DOHH2 (cell line): ENCODE data around the gene MFRP.

Source experiments
- H3F3A ChIP-seq: fragments of 200-600 bp; sonication (generic), shearing (Covaris generic); 2 replicates; pipeline ENCODE4 v1.6.0; 2016; ENCODE audit warnings: antibody characterized with exemption, mild to moderate bottlenecking; ENCODE audit not compliant: control insufficient read depth, insufficient read depth
- H3K27ac ChIP-seq: fragments of 200-600 bp; sonication (generic); 2 replicates; pipeline ENCODE4 v1.5.1; 2014; ENCODE audit warnings: low read depth, mild to moderate bottlenecking, low read length, moderate library complexity
- H3K27me3 ChIP-seq: fragments of 200-600 bp; sonication (generic); 2 replicates; pipeline ENCODE4 v1.6.1; 2014; ENCODE audit warnings: mild to moderate bottlenecking, low read length, mixed read lengths; ENCODE audit not compliant: control insufficient read depth
- H3K36me3 ChIP-seq: fragments of 200-600 bp; sonication (generic); 2 replicates; pipeline ENCODE4 v1.6.1; 2014; ENCODE audit warnings: mild to moderate bottlenecking, low read length, moderate library complexity, mixed read lengths; ENCODE audit not compliant: control insufficient read depth
- H3K4me1 ChIP-seq: fragments of 200-600 bp; sonication (generic); 2 replicates; pipeline ENCODE4 v1.6.1; 2014; ENCODE audit warnings: mild to moderate bottlenecking, low read length, mixed read lengths; ENCODE audit not compliant: control insufficient read depth
- H3K4me2 ChIP-seq: fragments of 200-600 bp; sonication (generic); 2 replicates; pipeline ENCODE4 v1.6.0; 2014; ENCODE audit warnings: mild to moderate bottlenecking, low read length, moderate library complexity
- H3K4me3 ChIP-seq: fragments of 200-600 bp; sonication (generic); 2 replicates; pipeline ENCODE4 v1.5.1; 2014; ENCODE audit warnings: mild to moderate bottlenecking, low read length, mixed read lengths
- H3K79me2 ChIP-seq: fragments of 200-600 bp; sonication (generic); 2 replicates; pipeline ENCODE4 v1.6.1; 2014; ENCODE audit warnings: mild to moderate bottlenecking, low read length, mixed read lengths; ENCODE audit not compliant: control insufficient read depth
- H3K9me2 ChIP-seq: fragments of 200-600 bp; sonication (generic); replicated peaks from 2 replicates; pipeline ENCODE4 v1.6.1; 2014; ENCODE audit warnings: mild to moderate bottlenecking, low read length, mixed read lengths; ENCODE audit not compliant: control insufficient read depth
- H3K9me3 ChIP-seq: fragments of 200-600 bp; sonication (generic); 2 replicates; pipeline ENCODE4 v1.6.1; 2014; ENCODE audit warnings: antibody characterized with exemption, low read length, mixed read lengths; ENCODE audit not compliant: control insufficient read depth, insufficient read depth
- H4K20me1 ChIP-seq: fragments of 200-600 bp; sonication (generic); 2 replicates; pipeline ENCODE4 v1.6.0; 2014; ENCODE audit warnings: low read depth, mild to moderate bottlenecking, antibody characterized with exemption, low read length, moderate library complexity; ENCODE audit not compliant: control insufficient read depth, insufficient read depth
- CTCF ChIP-seq: fragments of 200-600 bp; sonication (generic); IDR thresholded peaks from one replicate; pipeline ENCODE4 v1.5.1; 2014; ENCODE audit warnings: antibody characterized with exemption, mild to moderate bottlenecking, low read depth, low read length; ENCODE audit not compliant: poor library complexity, severe bottlenecking
- EZH2phosphoT487 ChIP-seq: fragments of 200-600 bp; sonication (generic); IDR thresholded peaks from 2 replicates; pipeline ENCODE4 v1.6.1; 2017; ENCODE audit warnings: borderline replicate concordance, mild to moderate bottlenecking, antibody characterized with exemption, low read length, moderate library complexity, mixed read lengths

MFRP gene

GRCh38 chr11:119309411-119309810 lies 37.1 kb downstream of the MFRP start:
- peaks cover under 1% of the 10 kb centered on the region; the same call in 1 of the 2 replicates for H3K4me1 ChIP-seq
- no peaks in the 10 kb centered on the region for H3K79me2 ChIP-seq
- H3F3A ChIP-seq = peaks cover 5% of the 10 kb centered on the region; the same call in 1 of the 2 replicates
- no peak overlapping the region for H3K4me3 ChIP-seq
- H3K9me3 ChIP-seq = no peaks in the 10 kb centered on the region
- H3K9me2 ChIP-seq = no peaks in the 10 kb centered on the region
- H3K36me3 ChIP-seq = peaks cover 7% of the 10 kb centered on the region; the same call in 1 of the 2 replicates
- no peaks in the 10 kb centered on the region for H4K20me1 ChIP-seq
- H3K4me2 ChIP-seq = no peak overlapping the region
- no peaks in the 10 kb centered on the region for H3K27me3 ChIP-seq
- TF ChIP-seq EZH2phosphoT487 (no peak), CTCF (no peak)
- no peak overlapping the region for H3K27ac ChIP-seq

- no peak overlapping the region for H3K27ac ChIP-seq
- TF ChIP-seq CTCF (no peak), EZH2phosphoT487 (no peak)
- H3F3A ChIP-seq = peaks cover 3% of the 10 kb centered on the region; the same call in 1 of the 2 replicates
- H4K20me1 ChIP-seq = no peaks in the 10 kb centered on the region
- H3K27me3 ChIP-seq = no peaks in the 10 kb centered on the region
- no peaks in the 10 kb centered on the region for H3K79me2 ChIP-seq
- no peak overlapping the region for H3K4me2 ChIP-seq
- H3K9me2 ChIP-seq = no peaks in the 10 kb centered on the region
- H3K36me3 ChIP-seq = peaks cover 20% of the 10 kb centered on the region
- H3K9me3 ChIP-seq = no peaks in the 10 kb centered on the region
- no peaks in the 10 kb centered on the region for H3K4me1 ChIP-seq
- no peak overlapping the region for H3K4me3 ChIP-seq
Observed at GRCh38 chr11:119307974-119308373, 38.5 kb downstream of the MFRP start.

- H3K4me2 ChIP-seq = no peak overlapping the region
- H3K4me1 ChIP-seq = no peaks in the 10 kb centered on the region
- no peaks in the 10 kb centered on the region for H3K9me3 ChIP-seq
- H3K4me3 ChIP-seq = no peak overlapping the region
- no peaks in the 10 kb centered on the region for H4K20me1 ChIP-seq
- H3K27ac ChIP-seq = no peak overlapping the region
- peaks cover 26% of the 10 kb centered on the region for H3K36me3 ChIP-seq
- no peaks in the 10 kb centered on the region for H3K27me3 ChIP-seq
- peaks cover 3% of the 10 kb centered on the region; the same call in 1 of the 2 replicates for H3F3A ChIP-seq
- no peaks in the 10 kb centered on the region for H3K79me2 ChIP-seq
- TF ChIP-seq CTCF = no peak
- TF ChIP-seq EZH2phosphoT487 = no peak
- no peaks in the 10 kb centered on the region for H3K9me2 ChIP-seq
Observed at GRCh38 chr11:119307219-119307618, 39.3 kb downstream of the MFRP start.
